Loucy (cell line): ENCODE measurements around the gene PFDN5.

Experiments used
- H2AFZ ChIP-seq: fragments of 200-600 bp; sonication (generic); 2 replicates; pipeline ENCODE4 v1.6.0; 2016; ENCODE audit warnings: antibody characterized with exemption, mild to moderate bottlenecking, low read length, moderate library complexity
- H3F3A ChIP-seq: fragments of 200-600 bp; 2 replicates; pipeline ENCODE4 v1.6.0; 2016; ENCODE audit warnings: antibody characterized with exemption, low read depth, mild to moderate bottlenecking
- H3K27me3 ChIP-seq: fragments of 200-600 bp; sonication (generic); 2 replicates; pipeline ENCODE4 v1.6.1; 2014; ENCODE audit warnings: low read length, mild to moderate bottlenecking; ENCODE audit not compliant: insufficient read depth, poor library complexity, severe bottlenecking
- H3K36me3 ChIP-seq: fragments of 200-600 bp; sonication (generic); 2 replicates; pipeline ENCODE4 v1.6.1; 2016; ENCODE audit warnings: low read length; ENCODE audit not compliant: insufficient read depth
- H3K4me1 ChIP-seq: fragments of 200-600 bp; sonication (generic); 2 replicates; pipeline ENCODE4 v1.5.1; 2014; ENCODE audit warnings: low read length, mild to moderate bottlenecking; ENCODE audit not compliant: insufficient read depth, poor library complexity, severe bottlenecking
- H3K4me2 ChIP-seq: fragments of 200-600 bp; sonication (generic); 2 replicates; pipeline ENCODE4 v1.6.0; 2014; ENCODE audit warnings: antibody characterized with exemption, low read length, low read depth, mild to moderate bottlenecking; ENCODE audit not compliant: poor library complexity, severe bottlenecking
- H3K4me3 ChIP-seq: fragments of 200-600 bp; sonication (generic); 2 replicates; pipeline ENCODE4 v1.5.1; 2014; ENCODE audit warnings: low read length, mild to moderate bottlenecking, mixed read lengths; ENCODE audit not compliant: poor library complexity, severe bottlenecking
- H3K79me2 ChIP-seq: fragments of 200-600 bp; sonication (generic); 2 replicates; pipeline ENCODE4 v1.6.1; 2014; ENCODE audit warnings: low read length; ENCODE audit not compliant: insufficient read depth
- H3K9ac ChIP-seq: fragments of 200-600 bp; sonication (generic); 2 replicates; pipeline ENCODE4 v1.6.0; 2014; ENCODE audit warnings: mild to moderate bottlenecking, low read depth, low read length, moderate library complexity; ENCODE audit not compliant: poor library complexity, severe bottlenecking
- H3K9me2 ChIP-seq: fragments of 200-600 bp; sonication (generic); replicated peaks from 2 replicates; pipeline ENCODE4 v1.6.1; 2016; ENCODE audit warnings: low read depth, low read length, mixed read lengths
- H3K9me3 ChIP-seq: fragments of 200-600 bp; sonication (generic); 2 replicates; pipeline ENCODE4 v1.6.1; 2014; ENCODE audit warnings: mild to moderate bottlenecking, antibody characterized with exemption, low read length, low read depth; ENCODE audit not compliant: insufficient read depth
- H4K20me1 ChIP-seq: fragments of 200-600 bp; sonication (generic); 2 replicates; pipeline ENCODE4 v1.6.0; 2014; ENCODE audit warnings: antibody characterized with exemption, low read length, mild to moderate bottlenecking; ENCODE audit not compliant: insufficient read depth, poor library complexity, severe bottlenecking
- CTCF ChIP-seq: fragments of 200-600 bp; sonication (generic); conservative IDR thresholded peaks from 2 replicates; pipeline ENCODE4 v1.5.1; 2014; ENCODE audit warnings: mild to moderate bottlenecking, antibody characterized with exemption, low read length
- EZH2phosphoT487 ChIP-seq: fragments of 200-600 bp; IDR thresholded peaks from 2 replicates; pipeline ENCODE4 v1.6.1; 2018; ENCODE audit warnings: antibody characterized with exemption, mild to moderate bottlenecking, moderate library complexity, borderline replicate concordance

The PFDN5 gene

GRCh38 chr12:53298164-53298563 is 2.8 kb downstream of the PFDN5 start:
- TF ChIP-seq EZH2phosphoT487, result no peak
- no peak for TF ChIP-seq CTCF
- H4K20me1 ChIP-seq, result peaks cover 3% of the 10 kb centered on the region
- no peaks in the 10 kb centered on the region; the same call in 1 of the 2 replicates for H3F3A ChIP-seq
- H3K9me2 ChIP-seq, result no peaks in the 10 kb centered on the region
- no peak overlapping the region for H2AFZ ChIP-seq
- peaks cover 33% of the 10 kb centered on the region for H3K4me1 ChIP-seq
- no peaks in the 10 kb centered on the region for H3K27me3 ChIP-seq
- no peak overlapping the region for H3K9ac ChIP-seq
- H3K36me3 ChIP-seq, result peaks cover 5% of the 10 kb centered on the region; the same call in 1 of the 2 replicates
- no peak overlapping the region for H3K4me2 ChIP-seq
- no peak overlapping the region for H3K4me3 ChIP-seq
- no peaks in the 10 kb centered on the region for H3K9me3 ChIP-seq
- H3K79me2 ChIP-seq, result peaks cover 42% of the 10 kb centered on the region

GRCh38 chr12:53299101-53299453 is 3.7 kb downstream of the PFDN5 start:
- Histone ChIP-seq H3K4me1 (peaks cover 33% of the 10 kb centered on the region), H2AFZ (no peak overlapping the region), H3K9ac (no peak overlapping the region), H3K4me3 (peak overlapping the region; percentile 93), H4K20me1 (peaks cover 3% of the 10 kb centered on the region), H3K9me2 (no peaks in the 10 kb centered on the region), H3K36me3 (no peaks in the 10 kb centered on the region), H3K9me3 (no peaks in the 10 kb centered on the region), H3K79me2 (peaks cover 42% of the 10 kb centered on the region), H3K27me3 (no peaks in the 10 kb centered on the region), H3F3A (no peaks in the 10 kb centered on the region; the same call in 1 of the 2 replicates), H3K4me2 (peak overlapping the region; percentile 96)
- TF ChIP-seq CTCF (no peak), EZH2phosphoT487 (no peak)

- Histone ChIP-seq H3K9me3 (no peaks in the 10 kb centered on the region), H3K36me3 (no peaks in the 10 kb centered on the region), H3K9me2 (no peaks in the 10 kb centered on the region), H3K27me3 (no peaks in the 10 kb centered on the region), H3K4me1 (peaks cover 33% of the 10 kb centered on the region), H3K4me3 (peak within 1 kb of the TSS; percentile 93), H2AFZ (peak within 1 kb of the TSS; percentile 76), H3K79me2 (peaks cover 42% of the 10 kb centered on the region), H3F3A (no peaks in the 10 kb centered on the region; the same call in 1 of the 2 replicates), H4K20me1 (peaks cover 3% of the 10 kb centered on the region), H3K4me2 (peak within 1 kb of the TSS; percentile 96), H3K9ac (peak within 1 kb of the TSS; percentile 73)
- TF ChIP-seq EZH2phosphoT487, result no peak
- TF ChIP-seq CTCF, result no peak
Observed at GRCh38 chr12:53299454-53300180, 4.3 kb downstream of the PFDN5 start, which contains the start of gene MYG1. Gene MYG1 (plus strand): TSS chr12:53299695. CDS start chr12:53299738, 43 bp downstream.
